Effector memory CD4-positive, alpha-beta T cell (primary cell): ENCODE measurements around the gene BANF2.
"Not testable (repeated sequence)": the region's sequence is repeated elsewhere in the genome, so short reads cannot be mapped to it uniquely, and the experiment has no call there.

Source experiments
- DNase-seq, 3 donors: peaks; one replicate each; pipeline ENCODE4 v3.0.0-alpha.2; 2020
- H3K27ac ChIP-seq: 2 replicates; pipeline ENCODE4 v1.7.0; 2013; ENCODE audit warnings: mild to moderate bottlenecking, low read length, moderate library complexity; ENCODE audit not compliant: insufficient read depth, poor library complexity, severe bottlenecking
- H3K27me3 ChIP-seq: replicated peaks from 2 replicates; pipeline ENCODE4 v1.7.0; 2013; ENCODE audit warnings: mild to moderate bottlenecking, low read length; ENCODE audit not compliant: insufficient read depth, control insufficient read depth, poor library complexity, severe bottlenecking
- H3K36me3 ChIP-seq: 2 replicates; pipeline ENCODE4 v1.7.0; 2013; ENCODE audit warnings: mild to moderate bottlenecking, low read length, moderate library complexity; ENCODE audit not compliant: control insufficient read depth, insufficient read depth
- H3K4me1 ChIP-seq: 2 replicates; pipeline ENCODE4 v1.7.0; 2013; ENCODE audit warnings: low read length, mild to moderate bottlenecking; ENCODE audit not compliant: control insufficient read depth, insufficient read depth, poor library complexity, severe bottlenecking
- H3K4me3 ChIP-seq: 2 replicates; pipeline ENCODE4 v1.7.0; 2013; ENCODE audit warnings: low read length, low read depth, mild to moderate bottlenecking; ENCODE audit not compliant: insufficient read depth, poor library complexity, severe bottlenecking
- H3K9me3 ChIP-seq: 2 replicates; pipeline ENCODE4 v1.7.0; 2013; ENCODE audit warnings: mild to moderate bottlenecking, low read length, moderate library complexity; ENCODE audit not compliant: control insufficient read depth

BANF2 gene

GRCh38 chr20:17707951-17708350 is 8.2 kb downstream of the BANF2 start:
- not testable (repeated sequence) for H3K36me3 ChIP-seq, H3K4me1 ChIP-seq, H3K9me3 ChIP-seq, H3K27ac ChIP-seq, H3K27me3 ChIP-seq, H3K4me3 ChIP-seq, DNase-seq

- DNase-seq = no peak
- Histone ChIP-seq H3K36me3 (no peaks in the 10 kb centered on the region), H3K27ac (no peak overlapping the region), H3K4me3 (no peak overlapping the region), H3K27me3 (no peaks in the 10 kb centered on the region), H3K9me3 (no peaks in the 10 kb centered on the region), H3K4me1 (no peaks in the 10 kb centered on the region)
These were observed 9.1 kb downstream of the BANF2 start for GRCh38 chr20:17708675-17709360.

- H3K36me3 ChIP-seq = no peaks in the 10 kb centered on the region
- no peak overlapping the region for H3K27ac ChIP-seq
- H3K4me1 ChIP-seq = no peaks in the 10 kb centered on the region
- H3K4me3 ChIP-seq = no peak overlapping the region
- H3K9me3 ChIP-seq = no peaks in the 10 kb centered on the region
- no peak for DNase-seq
- H3K27me3 ChIP-seq = no peaks in the 10 kb centered on the region
These were observed 9.9 kb downstream of the BANF2 start for GRCh38 chr20:17709361-17710293.

GRCh38 chr20:17710379-17711266 is 10.9 kb downstream of the BANF2 start:
- H3K36me3 ChIP-seq = no peaks in the 10 kb centered on the region
- no peaks in the 10 kb centered on the region for H3K27me3 ChIP-seq
- H3K9me3 ChIP-seq = no peaks in the 10 kb centered on the region
- H3K27ac ChIP-seq = no peak overlapping the region
- no peak overlapping the region for H3K4me3 ChIP-seq
- DNase-seq = no peak
- no peaks in the 10 kb centered on the region for H3K4me1 ChIP-seq

GRCh38 chr20:17711267-17711627 is 11.5 kb downstream of the BANF2 start:
- Histone ChIP-seq H3K9me3 (no peaks in the 10 kb centered on the region), H3K27me3 (no peaks in the 10 kb centered on the region), H3K4me1 (no peaks in the 10 kb centered on the region), H3K4me3 (no peak overlapping the region), H3K36me3 (no peaks in the 10 kb centered on the region), H3K27ac (no peak overlapping the region)
- no peak for DNase-seq

- no peak for DNase-seq
- Histone ChIP-seq H3K4me1 (no peaks in the 10 kb centered on the region), H3K27ac (no peak overlapping the region)
These were observed 12.4 kb downstream of the BANF2 start for GRCh38 chr20:17712201-17712600.

DNA sequence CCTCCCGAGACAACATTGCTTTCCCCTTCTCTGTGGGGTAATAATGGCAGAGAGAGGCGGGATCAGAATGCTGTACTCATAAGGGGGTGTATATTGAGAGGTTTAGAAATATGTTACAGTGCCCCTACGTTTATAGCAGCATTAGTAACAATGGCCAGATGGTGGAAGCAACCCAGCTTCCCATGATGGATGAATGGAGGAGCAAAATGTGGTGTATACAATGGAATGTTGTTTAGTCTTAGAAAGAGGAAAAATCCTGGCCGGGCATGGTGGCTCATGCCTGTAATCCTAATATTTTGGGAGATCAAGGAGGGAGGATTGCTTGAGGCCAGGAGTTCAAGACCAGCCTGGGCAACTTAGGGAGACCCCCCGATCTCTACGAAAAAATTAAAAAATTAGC is 12.9 kb downstream of the BANF2 start:
- Histone ChIP-seq H3K27me3 (no peaks in the 10 kb centered on the region), H3K4me1 (no peaks in the 10 kb centered on the region), H3K4me3 (no peak overlapping the region), H3K27ac (no peak overlapping the region), H3K9me3 (no peaks in the 10 kb centered on the region), H3K36me3 (no peaks in the 10 kb centered on the region)
- no peak for DNase-seq

More at GRCh38 chr20:17712201-17712600, 12.4 kb downstream of the BANF2 start:
- no peaks in the 10 kb centered on the region for H3K27me3 ChIP-seq
- H3K4me3 ChIP-seq = no peak overlapping the region
- no peaks in the 10 kb centered on the region for H3K9me3 ChIP-seq
- no peaks in the 10 kb centered on the region for H3K36me3 ChIP-seq

GRCh38 chr20:17714597-17714996 is 14.8 kb downstream of the BANF2 start:
- no peaks in the 10 kb centered on the region for H3K9me3 ChIP-seq
- H3K4me3 ChIP-seq = no peak overlapping the region
- no peaks in the 10 kb centered on the region for H3K36me3 ChIP-seq
- DNase-seq = no peak
- H3K27ac ChIP-seq = no peak overlapping the region
- no peaks in the 10 kb centered on the region for H3K27me3 ChIP-seq
- H3K4me1 ChIP-seq = no peaks in the 10 kb centered on the region

DNA sequence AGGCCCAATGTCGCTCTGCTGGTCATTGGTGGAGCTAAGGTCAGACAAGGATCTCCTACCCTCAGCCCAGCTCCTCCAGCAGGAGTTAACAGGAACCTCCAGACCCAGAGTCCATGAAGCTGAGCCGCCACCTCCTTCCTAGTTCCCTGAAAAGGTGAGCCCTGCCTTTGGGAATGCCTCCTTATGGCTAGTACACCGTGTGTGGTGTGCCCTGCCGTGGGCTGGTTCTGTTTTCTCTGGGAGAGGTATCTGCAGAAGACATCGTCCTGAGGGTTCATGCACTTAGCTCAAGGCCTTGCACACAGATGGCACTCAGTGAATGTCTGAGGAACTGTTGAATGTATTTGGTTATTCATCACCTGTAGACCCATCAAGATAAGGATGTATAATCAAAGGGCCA is 15.3 kb downstream of the BANF2 start:
- Histone ChIP-seq H3K27me3 (no peaks in the 10 kb centered on the region), H3K4me1 (no peaks in the 10 kb centered on the region), H3K4me3 (no peak overlapping the region), H3K36me3 (no peaks in the 10 kb centered on the region), H3K27ac (no peak overlapping the region), H3K9me3 (no peaks in the 10 kb centered on the region)
- DNase-seq = no peak
